ENCODE data around the gene FIG4. TPM values are rescaled to one million over a fixed set of nuclear protein-coding genes. Genes with fewer than 3 reads are reported as not detected.
"Not testable (repeated sequence)": the region's sequence is repeated elsewhere in the genome, so short reads cannot be mapped to it uniquely, and the experiment has no call there.

Gene FIG4
- total RNA-seq, 1 experiment from 2014 or later: 10.9 TPM

- H3K4me1 ChIP-seq (ENCODE audit: insufficient read depth, low read length, poor library complexity, severe bottlenecking): no peaks in the 10 kb centered on the region
- intact Hi-C loops (cut with micrococcal nuclease; ENCODE audit: unreplicated experiment): no loop called here
- H3K4me3 ChIP-seq (ENCODE audit: low read depth, low read length, poor library complexity, severe bottlenecking): no peak overlapping the region
- TF ChIP-seq CTCF (conservative IDR thresholded peaks at IDR 0.05; ENCODE audit: low read depth, low read length) (no peak), EZH2 (IDR thresholded peaks at IDR 0.05; ENCODE audit: borderline replicate concordance, low read depth, low read length, poor library complexity, severe bottlenecking) (no peak)
- H3K36me3 ChIP-seq (ENCODE audit: insufficient read depth, low read length, poor library complexity, severe bottlenecking): no peaks in the 10 kb centered on the region
- ChIA-PET POLR2A (ENCODE audit: low non-redundant PET) (no interaction called here), CTCF (no interaction called here)
- H3K27me3 ChIP-seq (replicated peaks; ENCODE audit: insufficient read depth, low read depth, low read length, poor library complexity): no peaks in the 10 kb centered on the region
- no peak overlapping the region for H3K27ac ChIP-seq (ENCODE audit: low read depth, low read length, poor library complexity, severe bottlenecking)
- BruUV-seq (replicated peaks): no TSS peak
- no peak for DNase-seq (ENCODE audit: low spot score)
- no peaks in the 10 kb centered on the region for H3K9me3 ChIP-seq (ENCODE audit: low read depth, low read length, poor library complexity, severe bottlenecking)
These were observed 30.9 kb downstream of the FIG4 start for GRCh38 chr6:109722011-109722410.

GRCh38 chr6:109722564-109723254 lies 31.6 kb downstream of the FIG4 start:
- no peak overlapping the region for H3K4me3 ChIP-seq (ENCODE audit: low read depth, low read length, poor library complexity, severe bottlenecking)
- ChIA-PET POLR2A (ENCODE audit: low non-redundant PET) (interaction anchor here (0.7 kb wide), 1 partner anchor 19 kb away, joined by 3 read pairs; no protein-coding TSS in a partner anchor), CTCF (no interaction called here)
- H3K36me3 ChIP-seq (ENCODE audit: insufficient read depth, low read length, poor library complexity, severe bottlenecking): no peaks in the 10 kb centered on the region
- no peak overlapping the region for H3K27ac ChIP-seq (ENCODE audit: low read depth, low read length, poor library complexity, severe bottlenecking)
- TF ChIP-seq EZH2 (IDR thresholded peaks at IDR 0.05; ENCODE audit: borderline replicate concordance, low read depth, low read length, poor library complexity, severe bottlenecking) (no peak), CTCF (conservative IDR thresholded peaks at IDR 0.05; ENCODE audit: low read depth, low read length) (no peak)
- intact Hi-C loops (cut with micrococcal nuclease; ENCODE audit: unreplicated experiment): no loop called here
- BruUV-seq (replicated peaks): no TSS peak
- H3K9me3 ChIP-seq (ENCODE audit: low read depth, low read length, poor library complexity, severe bottlenecking): no peaks in the 10 kb centered on the region
- no peak for DNase-seq (ENCODE audit: low spot score)
- H3K27me3 ChIP-seq (replicated peaks; ENCODE audit: insufficient read depth, low read depth, low read length, poor library complexity): no peaks in the 10 kb centered on the region
- no peaks in the 10 kb centered on the region for H3K4me1 ChIP-seq (ENCODE audit: insufficient read depth, low read length, poor library complexity, severe bottlenecking)

GRCh38 chr6:109725250-109725649 lies 34.2 kb downstream of the FIG4 start:
- POLR2A ChIA-PET (ENCODE audit: low non-redundant PET): interaction anchor here (0.7 kb wide), 1 partner anchor 22 kb away, joined by 5 read pairs; no protein-coding TSS in a partner anchor
- H3K27me3 ChIP-seq (replicated peaks; ENCODE audit: insufficient read depth, low read depth, low read length, poor library complexity); H3K9me3 ChIP-seq (ENCODE audit: low read depth, low read length, poor library complexity, severe bottlenecking); H3K4me1 ChIP-seq (ENCODE audit: insufficient read depth, low read length, poor library complexity, severe bottlenecking); BruUV-seq (replicated peaks); DNase-seq (ENCODE audit: low spot score); CTCF ChIA-PET; intact Hi-C loops (cut with micrococcal nuclease; ENCODE audit: unreplicated experiment); H3K36me3 ChIP-seq (ENCODE audit: insufficient read depth, low read length, poor library complexity, severe bottlenecking); H3K4me3 ChIP-seq (ENCODE audit: low read depth, low read length, poor library complexity, severe bottlenecking); H3K27ac ChIP-seq (ENCODE audit: low read depth, low read length, poor library complexity, severe bottlenecking): not testable (repeated sequence)

Data from A673 (cell line).